GM21737 (cell line): ENCODE measurements around the gene PIK3R3.

ENCODE experiments used
- ATAC-seq: cut with Tn5 transposase; IDR thresholded peaks from one replicate; pipeline ENCODE4 v1.9.1; 2021; ENCODE audit warnings: mild to moderate bottlenecking, moderate library complexity; ENCODE audit not compliant: unreplicated experiment

The PIK3R3 gene

DNA sequence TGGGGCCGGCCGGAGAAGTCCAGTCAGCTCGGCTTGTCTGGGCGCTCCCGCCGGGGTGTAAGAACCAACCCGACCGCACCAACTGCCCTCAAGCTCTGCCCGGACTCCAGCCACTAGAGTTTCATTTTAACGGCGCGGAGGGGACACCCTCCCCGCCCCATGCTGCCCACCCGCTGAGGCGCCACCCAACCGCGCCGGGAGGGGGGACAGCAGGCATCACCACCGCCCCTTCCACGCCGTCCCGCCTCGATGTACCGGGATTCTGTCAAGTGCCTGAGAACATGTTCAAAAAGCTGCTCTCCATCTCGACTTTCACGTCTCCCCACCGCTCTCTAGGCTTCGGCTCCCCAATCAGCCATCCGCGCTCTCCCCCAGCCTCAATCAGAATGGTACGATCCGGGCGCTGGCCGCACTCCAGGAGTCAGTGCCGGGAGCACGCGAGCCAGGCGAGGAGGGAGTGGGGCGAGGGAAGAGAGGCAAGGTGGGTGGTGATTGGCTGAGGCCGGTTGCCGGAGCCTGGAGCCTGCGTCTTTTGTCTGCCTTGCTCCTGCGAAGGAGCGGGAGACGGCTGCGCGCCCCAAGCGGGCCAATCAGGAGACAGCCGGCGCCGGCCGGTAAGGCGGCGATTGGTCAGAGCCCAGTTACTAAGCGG is at the start of gene PIK3R3:
TSS of gene PIK3R3 (minus strand) at position 101 of the 652 bp plus-strand sequence. CDS start 677 bp downstream, outside the sequence.
- ATAC-seq: peak; percentile 83

DNA sequence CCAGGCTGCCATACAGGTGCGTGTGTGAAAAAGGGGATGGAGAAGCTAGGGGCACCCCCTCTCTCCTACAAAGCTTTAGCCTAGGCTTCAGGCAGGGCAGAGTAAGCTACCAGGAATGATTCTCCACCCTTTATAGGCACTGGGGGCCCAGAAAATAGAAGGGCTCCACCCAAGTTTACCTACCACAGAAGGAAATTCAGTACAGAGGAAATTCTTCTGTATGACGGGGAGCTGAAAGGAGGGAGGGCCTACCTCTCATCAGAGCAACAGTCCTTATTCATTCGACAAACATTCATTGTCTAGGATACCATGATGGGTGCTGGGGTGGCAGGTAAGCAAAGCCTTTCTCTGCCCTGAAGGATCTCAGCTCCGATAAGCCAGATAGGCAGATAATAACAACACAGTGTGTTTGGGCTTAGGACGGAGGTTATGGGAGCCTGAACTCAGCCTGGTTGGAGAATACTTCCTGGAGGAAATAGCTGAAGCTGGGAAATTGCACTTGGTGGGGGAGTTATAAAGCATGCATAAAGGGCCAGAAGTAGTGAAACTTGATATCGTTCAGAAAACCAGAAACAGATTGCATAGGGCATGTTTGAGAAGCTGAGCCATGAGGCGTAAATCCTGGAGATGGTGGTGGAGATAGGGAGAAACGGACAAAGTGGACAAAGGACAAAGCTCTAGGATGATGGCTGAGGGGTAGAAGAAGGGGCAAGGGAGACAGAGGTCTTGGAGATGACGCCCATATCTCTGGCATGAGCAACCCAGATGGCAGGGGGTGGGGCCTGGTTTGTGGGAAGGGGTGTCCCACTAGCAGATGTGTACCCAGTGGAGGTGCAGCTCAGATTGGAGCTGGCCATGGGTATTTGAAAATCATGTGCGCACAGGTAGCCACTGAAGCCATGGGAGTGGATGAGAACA is 49.2 kb upstream of the PIK3R3 start:
- no peak for ATAC-seq

DNA sequence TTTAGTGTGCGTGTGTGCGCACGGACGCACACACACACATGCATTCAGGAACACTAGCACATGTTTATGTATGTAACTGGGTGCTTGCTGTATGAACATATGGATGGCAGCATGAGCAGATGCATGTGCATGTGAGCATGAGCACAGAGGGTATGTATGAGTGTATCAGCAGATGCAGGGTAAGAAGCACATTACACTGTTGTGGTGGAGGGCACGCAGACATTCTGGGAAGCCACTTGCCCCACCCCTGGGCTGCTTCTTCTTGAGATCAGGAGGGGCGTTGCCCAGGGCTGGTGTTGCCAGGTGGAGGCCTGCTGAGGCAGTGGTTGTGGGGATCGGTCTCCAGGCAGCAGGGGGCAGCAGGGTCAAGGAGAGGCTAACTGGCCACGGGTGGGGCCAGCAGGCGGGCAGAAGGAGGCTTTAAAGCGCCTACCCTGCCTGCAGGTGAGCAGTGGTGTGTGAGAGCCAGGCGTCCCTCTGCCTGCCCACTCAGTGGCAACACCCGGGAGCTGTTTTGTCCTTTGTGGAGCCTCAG is 47.7 kb upstream of the PIK3R3 start:
- ATAC-seq: no peak

DNA sequence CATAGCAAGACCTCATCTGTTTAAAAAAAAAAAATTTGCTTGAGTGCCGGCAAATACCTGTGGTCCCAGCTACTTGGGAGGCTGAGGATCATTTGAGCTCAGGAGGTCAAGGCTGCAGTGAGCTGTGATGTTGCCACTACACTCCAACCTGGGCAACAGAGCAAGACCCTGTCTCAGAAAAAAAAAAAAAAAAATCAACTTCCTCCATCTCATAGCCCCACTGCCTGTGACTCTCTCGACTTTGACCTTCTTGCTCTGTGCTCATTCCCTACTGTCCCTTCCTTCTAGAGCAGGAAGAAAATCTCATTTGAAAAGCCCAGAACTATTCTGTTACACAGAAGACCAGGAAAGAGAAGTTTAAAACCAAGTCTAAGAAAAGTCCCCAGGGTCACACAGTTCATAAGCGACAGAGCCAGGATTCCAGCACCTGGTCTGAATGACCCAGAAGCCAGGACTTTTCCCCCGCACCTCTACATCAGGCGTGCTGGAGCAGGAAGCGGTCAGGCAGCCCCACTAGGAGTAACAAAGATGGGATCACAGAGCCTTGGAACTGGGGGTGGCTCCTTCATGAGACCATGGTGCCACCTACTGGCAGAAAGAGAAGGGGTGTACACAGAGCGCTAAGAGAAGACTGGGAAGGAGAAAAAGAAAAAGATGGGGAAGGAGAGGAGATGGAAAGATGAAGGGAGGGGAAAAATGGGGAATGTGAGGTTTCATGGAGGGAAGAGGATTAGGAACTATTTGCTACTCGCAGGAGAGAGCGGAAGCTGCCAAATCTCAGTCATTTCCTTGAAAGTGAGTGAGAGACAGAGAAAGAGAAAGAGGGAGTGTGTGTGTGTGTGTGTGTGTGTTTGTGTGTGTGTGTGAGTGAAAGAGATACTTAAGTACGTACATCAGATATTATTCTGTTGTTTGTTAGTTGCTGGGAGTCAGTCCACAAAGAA is 47.0 kb upstream of the PIK3R3 start:
- peak; percentile 63 for ATAC-seq

DNA sequence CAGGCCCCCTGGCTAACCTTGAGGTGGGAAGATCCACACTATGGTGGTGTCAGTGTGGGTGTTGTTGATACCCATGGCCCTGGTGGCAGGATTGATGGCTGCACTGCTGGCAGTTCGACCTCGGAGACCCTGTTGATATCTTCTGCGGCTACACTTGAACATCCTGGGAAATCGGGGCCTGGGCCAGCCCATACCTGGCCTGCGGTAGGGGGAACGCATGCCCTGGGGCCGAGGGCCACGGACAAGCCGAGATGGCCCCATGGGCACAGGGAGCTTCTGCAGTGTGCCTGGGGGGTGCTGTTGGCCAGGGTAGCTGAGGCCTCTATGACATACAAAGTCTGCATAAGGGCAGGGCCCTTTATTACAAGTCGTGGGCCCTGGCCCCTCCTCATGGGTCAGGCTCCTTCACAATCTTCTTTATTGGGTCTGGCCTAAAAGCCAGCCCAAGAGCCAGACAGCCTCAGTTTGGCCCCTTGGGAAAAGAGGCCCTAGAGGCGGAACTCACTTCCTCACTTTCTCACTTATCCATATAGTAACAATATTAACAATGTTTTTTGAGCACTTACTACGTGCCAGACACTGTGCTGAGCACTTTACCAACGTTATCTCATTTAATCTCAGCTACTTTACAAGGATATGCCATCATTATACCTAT is 43.9 kb upstream of the PIK3R3 start, which contains the start of gene P3R3URF:
TSS of gene P3R3URF (minus strand) at position 278 of the 655 bp plus-strand sequence. CDS start at position 261, 17 bp downstream.
- no peak for ATAC-seq

DNA sequence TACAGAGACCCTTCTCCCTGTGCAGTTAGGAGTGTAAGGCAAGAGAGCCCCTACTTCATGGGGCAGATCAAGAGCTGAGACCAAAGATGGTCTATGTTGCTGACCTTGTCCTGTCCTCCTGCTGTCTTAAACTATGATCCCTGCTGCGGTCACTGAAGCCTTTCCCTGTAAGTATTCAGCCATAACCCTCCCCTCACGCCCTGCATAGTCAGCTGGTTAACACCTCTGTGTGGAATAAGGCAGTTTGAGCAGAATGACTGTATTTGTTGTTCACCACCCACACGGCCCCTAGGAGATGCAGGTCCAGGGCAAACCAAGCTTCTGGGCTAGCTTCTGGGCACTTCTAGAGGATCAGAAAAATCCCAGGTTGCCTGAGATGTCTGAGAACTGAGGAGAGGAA is 42.8 kb upstream of the PIK3R3 start:
- no peak for ATAC-seq

DNA sequence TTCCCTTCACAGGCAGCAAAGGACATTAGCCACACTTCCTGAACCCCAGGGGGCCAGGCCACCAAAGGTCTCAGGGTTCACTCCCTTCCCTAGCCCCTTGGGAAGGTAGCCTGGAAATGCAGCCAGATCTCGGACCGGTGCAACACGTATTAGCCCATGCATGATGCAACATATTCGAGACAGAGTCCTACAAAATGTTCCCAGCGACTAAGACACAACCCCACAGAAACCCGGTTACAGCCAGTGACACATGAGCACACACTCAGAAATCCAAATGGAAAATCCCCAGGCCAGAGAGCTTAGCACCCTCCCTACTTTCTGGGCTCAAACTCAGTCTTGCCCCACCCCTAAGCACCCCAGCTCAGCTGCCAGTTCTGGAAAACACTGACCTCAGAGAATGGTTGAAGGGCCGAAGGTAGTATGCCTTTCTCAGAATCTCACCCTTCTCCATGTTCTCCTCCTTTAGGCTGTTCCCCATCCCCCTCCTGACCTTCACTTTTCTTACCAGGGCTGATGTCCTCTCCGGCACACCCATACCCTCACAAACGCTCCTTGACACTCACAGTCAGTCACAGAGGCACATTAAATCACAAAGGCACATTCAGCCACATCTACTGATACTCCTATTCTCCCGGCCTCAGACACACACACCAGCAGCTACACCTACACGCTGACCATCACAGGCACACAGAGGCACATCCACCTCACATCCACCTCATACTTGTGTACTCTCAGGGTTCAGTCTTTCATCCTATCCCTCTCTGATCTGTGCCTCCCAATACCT is 42.2 kb upstream of the PIK3R3 start, which contains the start of gene TSPAN1:
TSS of gene TSPAN1 (plus strand) at position 640 of the 784 bp plus-strand sequence. CDS start 6,021 bp downstream, outside the sequence.
- ATAC-seq: no peak

DNA sequence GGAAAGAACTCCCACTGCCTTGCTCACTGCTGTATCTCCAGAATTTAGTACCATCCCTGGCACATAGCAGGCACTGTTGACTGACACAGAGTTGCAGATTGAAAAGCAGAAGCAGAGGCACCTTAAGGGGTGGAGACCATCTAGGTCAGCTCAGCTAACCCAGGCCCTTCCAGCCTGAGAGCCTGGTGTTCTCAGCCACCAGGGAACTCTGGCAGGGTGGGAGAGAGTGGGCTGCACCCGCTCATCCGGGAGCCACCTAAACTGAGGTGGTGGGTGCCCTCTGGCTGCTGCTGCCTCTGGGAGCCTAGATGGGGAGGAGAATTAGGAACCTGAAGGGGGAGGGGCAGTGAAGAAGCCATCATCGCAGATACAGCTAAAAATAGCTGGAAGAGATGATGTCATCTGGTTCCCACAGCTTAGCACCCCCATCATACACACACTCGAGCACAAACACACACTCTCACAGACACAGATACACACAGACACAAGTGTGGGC is 41.0 kb upstream of the PIK3R3 start:
- ATAC-seq: no peak

DNA sequence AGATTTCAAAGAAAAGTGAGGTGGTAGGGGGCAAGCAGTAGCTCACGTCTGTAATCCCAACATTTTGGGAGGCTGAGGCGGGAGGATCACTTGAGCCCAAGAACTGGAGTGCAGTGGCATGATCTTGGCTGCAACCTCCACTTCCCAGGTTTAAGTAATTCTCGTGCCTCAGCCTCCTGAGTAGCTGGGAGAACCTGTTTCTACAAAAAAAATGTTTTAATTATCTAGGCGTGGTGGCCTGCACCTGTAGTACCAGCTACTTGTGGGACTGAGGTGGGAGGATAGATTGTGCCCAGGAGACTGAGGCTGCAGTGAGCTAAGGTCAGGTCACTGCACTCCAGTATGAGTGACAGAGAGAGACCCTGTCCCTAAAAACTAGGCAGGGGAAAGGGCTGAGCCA is 39.9 kb upstream of the PIK3R3 start:
- no peak for ATAC-seq

DNA sequence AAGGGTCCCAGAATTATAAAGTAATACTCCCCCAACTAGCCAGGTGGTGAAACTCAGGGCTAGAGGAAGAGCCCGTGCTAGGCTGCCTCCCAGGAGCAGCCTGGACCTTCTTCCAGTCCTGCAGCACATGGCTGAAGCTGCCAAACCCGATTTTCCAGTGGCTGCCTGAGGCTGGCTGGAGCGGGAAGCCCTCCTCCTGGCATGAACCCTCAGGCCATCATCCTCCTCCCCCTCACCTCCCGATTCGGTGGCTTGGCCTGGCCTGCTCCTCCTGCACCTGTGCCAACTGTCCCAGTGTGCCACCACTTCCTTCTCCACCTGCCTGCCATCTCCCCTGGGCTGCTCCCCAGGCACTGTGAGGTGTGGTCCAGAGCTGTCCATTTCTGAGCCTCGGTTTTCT is 39.4 kb upstream of the PIK3R3 start:
- no peak for ATAC-seq

DNA sequence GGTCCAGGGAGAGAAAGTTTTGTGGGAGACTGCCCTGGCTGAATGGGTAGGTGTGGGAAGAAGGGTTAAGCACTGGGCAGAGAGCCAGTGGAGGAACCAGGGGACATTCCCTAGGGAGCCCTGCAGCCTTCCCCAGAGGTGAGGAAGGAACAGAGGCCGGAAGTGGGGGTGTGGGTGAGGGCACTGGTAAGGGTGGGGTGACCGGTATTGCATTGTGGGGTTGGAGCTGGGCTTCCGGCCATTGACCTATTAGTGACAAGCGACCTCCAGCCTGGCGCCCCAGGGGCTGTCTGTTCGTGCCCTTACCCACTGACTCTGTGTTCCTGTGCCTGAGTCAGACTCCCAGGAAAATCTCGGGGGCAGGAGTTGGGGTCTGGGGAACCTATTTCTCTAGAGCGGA is 38.9 kb upstream of the PIK3R3 start:
- ATAC-seq: no peak

DNA sequence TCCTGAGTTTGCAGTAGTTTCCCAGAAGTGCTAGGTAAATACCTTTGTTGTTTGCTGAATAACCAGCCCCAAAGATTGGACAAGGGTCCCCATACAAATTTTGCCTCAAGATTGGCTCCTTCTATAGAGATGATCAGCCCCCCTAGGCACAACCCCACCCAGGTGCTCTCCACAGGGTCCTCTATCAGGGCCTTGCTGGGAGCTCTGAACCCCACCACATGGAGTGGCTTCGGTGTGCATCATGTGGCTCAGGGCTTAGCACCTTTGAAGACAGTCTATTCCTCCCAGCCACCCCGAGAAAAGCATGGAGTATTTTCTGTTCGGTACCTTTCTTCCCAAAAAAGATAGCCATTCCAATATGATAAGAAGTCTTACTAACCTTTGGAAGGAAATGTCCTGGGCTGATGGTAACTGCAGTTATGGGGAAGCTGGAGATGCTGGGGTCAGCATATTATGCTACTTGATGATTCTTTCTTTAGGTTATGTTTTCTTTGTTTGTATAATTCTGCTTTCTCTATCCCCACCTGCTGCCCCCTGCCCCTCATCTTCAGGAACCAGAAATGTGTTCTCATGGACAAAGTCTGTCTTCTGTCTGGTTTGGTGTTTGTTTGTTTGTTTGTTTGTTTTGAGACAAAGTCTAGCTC is 37.5 kb upstream of the PIK3R3 start:
- ATAC-seq: no peak

DNA sequence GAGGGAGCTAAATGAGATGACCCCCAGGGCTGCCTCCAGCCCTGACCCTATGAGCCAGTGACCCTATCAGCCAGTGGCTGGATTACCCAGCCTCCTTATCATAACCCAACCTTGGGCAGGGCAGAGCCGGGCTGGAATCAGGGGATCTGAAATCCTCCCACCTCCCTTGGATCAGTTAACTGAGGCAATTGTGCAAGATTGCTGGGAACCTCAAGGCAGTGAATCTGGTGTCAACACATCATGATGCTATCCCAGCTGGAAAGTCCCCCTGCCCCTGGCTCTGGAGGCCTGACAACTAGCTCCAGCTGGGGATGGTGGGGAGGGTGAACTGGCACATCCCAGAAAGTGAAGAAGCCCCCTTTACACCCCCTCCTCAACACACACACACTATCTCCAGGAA is 36.0 kb upstream of the PIK3R3 start:
- ATAC-seq: no peak

DNA sequence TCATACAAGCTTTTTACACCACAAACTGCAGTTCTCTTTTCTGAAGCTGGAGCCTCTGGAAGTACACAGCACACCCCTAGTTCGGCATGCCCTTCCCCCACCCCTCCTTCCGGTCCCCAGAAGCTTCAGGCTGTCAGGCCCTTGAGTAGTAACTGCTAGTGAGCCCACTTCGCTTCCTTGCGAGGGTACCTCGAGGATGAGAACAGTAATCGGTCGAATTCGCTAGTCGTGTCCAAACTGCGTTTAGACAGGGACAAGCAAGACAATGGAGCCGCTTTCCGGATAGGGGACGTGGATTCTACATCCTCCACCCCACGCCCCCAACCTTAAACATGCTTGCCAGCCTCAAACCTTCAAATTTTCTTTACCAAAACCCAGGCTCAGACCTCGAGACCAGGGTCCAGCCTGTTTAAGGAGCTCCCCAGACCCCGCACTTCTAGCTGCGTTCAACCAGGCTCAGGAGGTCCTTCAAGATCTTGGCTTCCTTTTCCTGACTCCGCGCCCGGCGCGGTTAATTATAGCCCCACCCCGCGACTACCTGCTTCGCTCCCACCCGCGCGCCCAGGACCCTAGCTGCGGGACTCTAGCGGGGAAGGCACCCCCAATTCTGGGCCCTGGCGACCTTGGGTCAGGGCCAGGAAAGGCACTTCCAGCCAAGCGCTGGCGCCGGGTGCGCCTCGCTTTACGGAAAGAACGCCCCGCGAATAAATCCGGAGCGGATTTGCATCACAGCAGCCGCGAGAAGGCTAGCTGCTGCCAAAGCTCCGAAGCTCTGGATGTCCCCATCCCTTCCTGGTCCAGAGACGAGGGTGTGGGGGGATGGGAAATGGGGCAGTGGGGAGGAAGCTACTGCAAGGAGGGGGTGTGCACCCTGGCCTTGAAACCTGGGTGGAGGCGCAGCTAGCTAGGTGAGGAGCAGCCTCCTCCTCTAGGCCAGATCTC is 34.4 kb upstream of the PIK3R3 start:
- ATAC-seq: no peak

DNA sequence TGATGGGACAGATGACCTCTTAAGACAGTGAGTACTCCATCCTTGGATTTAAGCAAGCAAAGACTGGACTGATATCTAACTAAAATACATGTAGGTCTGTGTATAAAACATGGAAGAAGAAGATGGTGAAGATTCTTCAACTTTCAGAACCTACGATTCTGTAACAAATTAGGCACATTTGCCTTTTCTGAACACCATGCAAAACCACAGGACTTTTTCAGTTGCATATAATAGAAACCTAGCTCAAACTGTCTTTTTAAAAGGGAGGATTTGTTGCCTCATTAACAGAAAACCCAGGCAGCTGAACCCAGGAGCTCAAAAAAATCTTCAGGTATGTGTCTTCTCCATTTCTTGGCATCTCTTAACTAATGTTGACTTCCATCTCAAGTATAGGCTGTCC is 27.8 kb upstream of the PIK3R3 start:
- no peak for ATAC-seq

DNA sequence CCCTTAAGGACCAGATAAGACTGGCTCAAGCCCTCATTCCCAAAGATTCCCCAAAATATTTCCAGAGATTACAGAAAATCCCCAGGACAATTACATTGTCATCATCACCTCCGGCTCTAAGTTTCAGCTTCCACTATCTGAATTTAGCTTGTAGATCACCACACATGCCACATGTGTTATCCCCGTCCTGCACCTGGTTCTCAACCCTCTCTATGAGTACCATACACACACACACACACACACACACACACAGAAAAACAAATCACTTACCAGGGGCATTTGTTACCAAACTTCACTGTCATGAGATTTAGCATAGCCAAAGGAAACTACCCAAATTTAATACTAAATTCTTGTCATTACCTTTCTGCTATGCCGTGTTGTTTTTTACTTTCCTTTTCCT is 27.1 kb upstream of the PIK3R3 start:
- no peak for ATAC-seq
